Spleen (tissue), 7 donors: Measurements from ENCODE around the gene ATP2B2.

Experiments
- CTCF ChIP-seq, 11 experiments: fragments of 200-600 bp in 7 of 11; fragments of 450-650 bp in 4 of 11; sonication (generic) in 4 of 11; IDR thresholded peaks in 8 of 11; conservative IDR thresholded peaks in 3 of 11; 1 replicate in 7 of 11; 2 replicates in 4 of 11; pipeline versions ENCODE4 v1.4.0 to v1.8.0; 2016 to 2021; ENCODE audit warnings: antibody characterized with exemption in 11 of 11, inconsistent platforms in 4 of 11, mild to moderate bottlenecking in 1 of 11
- POLR2A ChIP-seq, 3 donors: fragments of 450-650 bp; IDR thresholded peaks; one replicate each; pipeline ENCODE4 v1.5.1; 2017; ENCODE audit warnings: antibody characterized with exemption in 3 of 3, mild to moderate bottlenecking in 1 of 3
- POLR2AphosphoS5 ChIP-seq, 3 donors: sonication (generic); formaldehyde crosslinking; IDR thresholded peaks; one replicate each; pipeline ENCODE4 v1.5.1; 2017; ENCODE audit warnings: antibody characterized with exemption in 3 of 3
- donor health status: DM: no; HTN: no; CAD: no; lungs with moderate emphysema.
- donor health status: DM: no; HTN: no; CAD: no.
- donor health status: DM: no; HTN: no; CAD: no.

- no peak for TF ChIP-seq POLR2AphosphoS5 (IDR thresholded peaks at IDR 0.05)
- no peak for TF ChIP-seq CTCF (IDR thresholded peaks at IDR 0.05 in 8 of 11, conservative IDR thresholded peaks at IDR 0.05 in 3 of 11)
- TF ChIP-seq POLR2A (IDR thresholded peaks at IDR 0.05), result no peak
Observed at GRCh38 chr3:10367506-10367905, 137.9 kb downstream of the ATP2B2 start.
